GM18909 (cell line): ENCODE measurements around the gene STX18.
"Not testable (repeated sequence)": the region's sequence is repeated elsewhere in the genome, so short reads cannot be mapped to it uniquely, and the experiment has no call there.

Experiments used
- ATAC-seq: cut with Tn5 transposase; IDR thresholded peaks from one replicate; pipeline ENCODE4 v1.9.1; 2021; ENCODE audit warnings: mild to moderate bottlenecking; ENCODE audit not compliant: unreplicated experiment, poor library complexity

Gene STX18

GRCh38 chr4:4514786-4515185 is 27.1 kb downstream of the STX18 start:
- ATAC-seq = no peak

GRCh38 chr4:4512282-4512681 is 29.6 kb downstream of the STX18 start:
- ATAC-seq = no peak

GRCh38 chr4:4510641-4511040 is 31.2 kb downstream of the STX18 start:
- ATAC-seq = not testable (repeated sequence)

- no peak for ATAC-seq
These were observed 32.3 kb downstream of the STX18 start for GRCh38 chr4:4509521-4509920.

- no peak for ATAC-seq
These were observed 33.9 kb downstream of the STX18 start for GRCh38 chr4:4507923-4508322.

GRCh38 chr4:4507403-4507802 is 34.4 kb downstream of the STX18 start:
- no peak for ATAC-seq

- ATAC-seq = no peak
These were observed 34.9 kb downstream of the STX18 start for GRCh38 chr4:4506961-4507360.

GRCh38 chr4:4505211-4505610 is 36.6 kb downstream of the STX18 start:
- not testable (repeated sequence) for ATAC-seq

GRCh38 chr4:4504783-4505182 is 37.1 kb downstream of the STX18 start:
- ATAC-seq = no peak

GRCh38 chr4:4502694-4503311 is 39.0 kb downstream of the STX18 start:
- no peak for ATAC-seq

- ATAC-seq = no peak
These were observed 40.2 kb downstream of the STX18 start for GRCh38 chr4:4501679-4502078.

GRCh38 chr4:4499438-4500123 is 42.3 kb downstream of the STX18 start:
- ATAC-seq = no peak

- ATAC-seq = no peak
These were observed 45.1 kb downstream of the STX18 start for GRCh38 chr4:4496592-4497372.

- ATAC-seq = no peak
These were observed 47.0 kb downstream of the STX18 start for GRCh38 chr4:4494882-4495281.

GRCh38 chr4:4492161-4492847 is 49.5 kb downstream of the STX18 start:
- ATAC-seq = peak; percentile 62

GRCh38 chr4:4491396-4491893 is 50.4 kb downstream of the STX18 start:
- ATAC-seq = no peak

GRCh38 chr4:4490816-4491215 is 51.0 kb downstream of the STX18 start:
- no peak for ATAC-seq

GRCh38 chr4:4490041-4490440 is 51.8 kb downstream of the STX18 start:
- ATAC-seq = no peak

- ATAC-seq = peak; percentile 79
These were observed 53.1 kb downstream of the STX18 start for GRCh38 chr4:4488405-4489404.
